H1 (cell line): ENCODE results near the gene USP30. TPM values are rescaled to one million over a fixed set of nuclear protein-coding genes. Genes with fewer than 3 reads are reported as not detected.
A peak's percentile ranks its signal among the peaks of the same experiment; 100 is the strongest.

ENCODE experiments used
- BRCA1 ChIP-seq: IDR thresholded peaks from 2 replicates; pipeline ENCODE4 v1.6.1; 2012; ENCODE audit warnings: low read depth, low read length, improper control_type of control experiment
- CBX5 ChIP-seq: fragments of 300-800, 300-1000 bp; sonication (generic); IDR thresholded peaks from 2 replicates; pipeline ENCODE4 v1.7.1; 2016; ENCODE audit warnings: antibody characterized with exemption, low read length, low read depth
- CHD2 ChIP-seq: IDR thresholded peaks from 2 replicates; pipeline ENCODE4 v1.6.1; 2012; ENCODE audit warnings: low read length, improper control_type of control experiment
- CTBP2 ChIP-seq: IDR thresholded peaks from 2 replicates; pipeline ENCODE4 v1.7.0; 2011; ENCODE audit warnings: borderline replicate concordance, mild to moderate bottlenecking, moderate library complexity, mixed read lengths, low read length; ENCODE audit not compliant: insufficient read depth, insufficient read length
- JUN ChIP-seq: IDR thresholded peaks from 2 replicates; pipeline ENCODE4 v1.6.1; 2011; ENCODE audit warnings: low read depth, mild to moderate bottlenecking, improper control_type of control experiment, low read length
- KDM4A ChIP-seq: IDR thresholded peaks from one replicate; pipeline ENCODE4 v1.7.1; 2012; ENCODE audit warnings: low read depth, mild to moderate bottlenecking, moderate library complexity, low read length, inconsistent platforms; ENCODE audit not compliant: severe bottlenecking
- KDM5A ChIP-seq: fragments of 200-600 bp; IDR thresholded peaks from 2 replicates; pipeline ENCODE4 v1.7.1; 2012; ENCODE audit warnings: mild to moderate bottlenecking, low read length, inconsistent platforms, mixed read lengths
- NRF1 ChIP-seq: IDR thresholded peaks from 2 replicates; pipeline ENCODE4 v1.6.1; 2011; ENCODE audit warnings: mild to moderate bottlenecking, low read depth, low read length, improper control_type of control experiment
- POLR2A ChIP-seq, 2 experiments: IDR thresholded peaks; 1 replicate in 1 of 2; 2 replicates in 1 of 2; pipeline ENCODE4 v1.6.1; 2011; ENCODE audit warnings: low read depth in 2 of 2, low read length in 2 of 2, mild to moderate bottlenecking in 2 of 2; ENCODE audit errors: control extremely low read depth in 1 of 2
- POU5F1 ChIP-seq: IDR thresholded peaks from 2 replicates; pipeline ENCODE4 v1.6.1; 2011; ENCODE audit warnings: low read depth, mild to moderate bottlenecking, low read length, moderate library complexity
- RAD21 ChIP-seq, 2 experiments: IDR thresholded peaks in 1 of 2; conservative IDR thresholded peaks in 1 of 2; 2 replicates each; pipeline ENCODE4 v1.6.1; 2011; ENCODE audit warnings: low read depth in 2 of 2, low read length in 2 of 2, improper control_type of control experiment in 1 of 2, inconsistent platforms in 1 of 2, mild to moderate bottlenecking in 1 of 2, moderate library complexity in 1 of 2
- RBBP5 ChIP-seq: IDR thresholded peaks from 2 replicates; pipeline ENCODE4 v1.7.1; 2012; ENCODE audit warnings: low read depth, mild to moderate bottlenecking, inconsistent platforms, low read length, moderate library complexity, borderline replicate concordance
- RNF2 ChIP-seq: fragments of 200-900, 300-1000 bp; sonication (generic); IDR thresholded peaks from 2 replicates; pipeline ENCODE4 v1.7.1; 2016; ENCODE audit warnings: borderline replicate concordance, low read depth, mild to moderate bottlenecking, antibody characterized with exemption, low read length; ENCODE audit not compliant: poor library complexity, severe bottlenecking; ENCODE audit errors: missing control alignments
- RXRA ChIP-seq: IDR thresholded peaks from 2 replicates; pipeline ENCODE4 v1.6.1; 2011; ENCODE audit warnings: low read depth, mild to moderate bottlenecking, low read length, moderate library complexity; ENCODE audit not compliant: insufficient read depth
- SIN3A ChIP-seq, 2 experiments: IDR thresholded peaks in 1 of 2; conservative IDR thresholded peaks in 1 of 2; 2 replicates each; pipeline ENCODE4 v1.6.1; 2011 to 2012; ENCODE audit warnings: low read length in 2 of 2, improper control_type of control experiment in 1 of 2, low read depth in 1 of 2, mild to moderate bottlenecking in 1 of 2
- SP2 ChIP-seq: IDR thresholded peaks from 2 replicates; pipeline ENCODE4 v1.6.1; 2012; ENCODE audit warnings: mild to moderate bottlenecking, low read length, inconsistent platforms
- SRF ChIP-seq: IDR thresholded peaks from 2 replicates; pipeline ENCODE4 v1.6.1; 2011; ENCODE audit warnings: mild to moderate bottlenecking, low read depth, low read length, moderate library complexity
- TAF1 ChIP-seq: IDR thresholded peaks from 2 replicates; pipeline ENCODE4 v1.6.1; 2011; ENCODE audit warnings: mild to moderate bottlenecking, low read depth, low read length
- TEAD4 ChIP-seq: IDR thresholded peaks from 2 replicates; pipeline ENCODE4 v1.6.1; 2012; ENCODE audit warnings: low read depth, low read length, inconsistent platforms, mixed read lengths
- ZNF274 ChIP-seq: IDR thresholded peaks from 2 replicates; pipeline ENCODE4 v1.7.0; 2012; ENCODE audit warnings: low read length, borderline replicate concordance; ENCODE audit errors: extremely low read depth
- polyA plus RNA-seq, 7 experiments: library from polyadenylated mRNA; depleted of rRNA in 3 of 7; stranded (reverse) in 5 of 7; unstranded in 2 of 7; fragments of >200 nt in 5 of 7; fragments of 200-250 nt in 2 of 7; gene quantifications; 1 replicate in 5 of 7; 2 replicates in 1 of 7; 4 replicates in 1 of 7; pipeline versions ENCODE4 v1.2.1 to v1.2.3, GENCODE V29; 2011 to 2013; ENCODE audit warnings: missing spikeins in 2 of 7, mixed read lengths in 2 of 7
- total RNA-seq: library from RNA; stranded (reverse); fragmentation: NEBNext Ultra II Directional; extraction: Animal tissue kit (Norgen Biotek cat#: 25700); gene quantifications from 2 replicates; pipeline ENCODE4 v1.2.1, GENCODE V29; 2021
- TF ChIP-seq, protein P1 (sequence below): IDR thresholded peaks from 2 replicates; pipeline ENCODE4 v1.6.1; 2012; ENCODE audit warnings: inconsistent platforms
- TF ChIP-seq, protein P2 (sequence below): IDR thresholded peaks from 2 replicates; pipeline ENCODE4 v1.6.1; 2012; ENCODE audit warnings: inconsistent platforms

USP30 gene
- total and polyA plus RNA-seq, 2 of the 8 experiments (the other 6 are each of a cell fraction or from before 2014, with no cell fraction given), result 7.0 to 12.2 TPM

DNA sequence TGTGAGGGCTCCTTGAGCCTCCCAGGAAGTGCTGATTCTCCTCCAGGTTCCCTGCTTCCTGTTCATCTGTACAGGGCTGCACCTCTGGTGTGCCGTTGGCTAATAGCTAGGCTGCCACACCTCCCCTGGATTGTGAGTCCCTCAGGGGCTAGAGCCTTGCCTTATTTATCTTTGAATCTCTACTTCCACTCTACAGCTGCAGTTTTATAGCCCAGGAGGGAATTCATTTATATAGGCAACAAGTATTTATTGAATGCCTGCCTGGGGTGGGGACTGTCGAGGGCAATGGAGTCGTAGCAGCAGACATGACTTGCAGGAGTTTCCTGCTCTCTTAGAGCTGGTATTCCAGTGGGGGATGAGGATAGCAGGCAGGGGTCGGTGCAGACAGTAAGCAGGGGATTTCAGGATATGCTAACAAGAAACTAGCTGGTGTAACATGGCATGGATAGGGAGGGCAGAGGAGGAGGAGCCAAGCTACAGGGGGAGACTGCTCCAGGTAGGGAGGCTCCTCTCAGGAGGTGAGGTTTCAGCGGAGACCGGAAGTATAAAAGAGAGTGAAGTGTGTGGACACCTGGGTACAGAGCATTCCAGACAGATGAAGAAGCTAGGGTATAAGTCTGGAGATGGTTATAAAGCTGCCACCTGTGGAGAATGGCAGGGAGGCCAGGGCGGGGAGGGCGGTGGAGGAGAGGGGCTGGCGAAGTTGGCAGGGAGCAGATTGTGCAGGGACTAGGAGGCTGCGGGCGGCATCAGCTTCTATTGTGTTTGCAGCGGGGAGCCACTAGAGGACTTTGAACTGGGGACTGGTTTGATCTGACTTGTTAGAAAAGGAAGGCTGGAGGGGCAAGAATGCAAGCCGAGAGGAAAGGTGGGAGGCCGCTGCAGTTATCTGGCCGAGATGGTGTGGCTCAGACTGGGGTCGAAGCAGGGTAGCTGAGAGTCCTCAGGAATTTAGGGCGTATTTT lies 17.2 kb downstream of the USP30 start (continued):
- TF ChIP-seq TEAD4, result peak; percentile 75
- no peak for TF ChIP-seq NRF1
- TF ChIP-seq POLR2A (IDR thresholded peaks at IDR 0.05; ENCODE audit: control extremely low read depth in 1 of 2, low read depth in 2 of 2, low read length in 2 of 2), result no peak
- no peak for TF ChIP-seq CHD2
- TF ChIP-seq BRCA1, result no peak
- no peak for TF ChIP-seq RXRA
- 0 out of 2 replicates have a peak, but pooled peaks have one; percentile 28 for TF ChIP-seq TAF1
- no peak for TF ChIP-seq JUN
- TF ChIP-seq RNF2, result no peak
- no peak for TF ChIP-seq KDM4A
- TF ChIP-seq, protein P1, sequence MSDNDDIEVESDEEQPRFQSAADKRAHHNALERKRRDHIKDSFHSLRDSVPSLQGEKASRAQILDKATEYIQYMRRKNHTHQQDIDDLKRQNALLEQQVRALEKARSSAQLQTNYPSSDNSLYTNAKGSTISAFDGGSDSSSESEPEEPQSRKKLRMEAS, result 0 out of 2 replicates have a peak, but pooled peaks have one; percentile 8
- no peak for TF ChIP-seq SIN3A (conservative IDR thresholded peaks at IDR 0.05 in 1 of 2, IDR thresholded peaks at IDR 0.05 in 1 of 2; ENCODE audit: low read depth in 1 of 2, low read length in 2 of 2)
- TF ChIP-seq POU5F1, result no peak
- TF ChIP-seq SP2, result no peak
- TF ChIP-seq RAD21 (IDR thresholded peaks at IDR 0.05 in 1 of 2, conservative IDR thresholded peaks at IDR 0.05 in 1 of 2; ENCODE audit: low read depth in 2 of 2, low read length in 2 of 2), result no peak; a peak in 1 of 4 replicates
- peak; percentile 61; the same call in 1 of the 2 replicates for TF ChIP-seq RBBP5
- TF ChIP-seq SRF, result no peak
- no peak for TF ChIP-seq CTBP2
- TF ChIP-seq KDM5A, result no peak
- TF ChIP-seq CBX5, result no peak
- TF ChIP-seq, protein P2, sequence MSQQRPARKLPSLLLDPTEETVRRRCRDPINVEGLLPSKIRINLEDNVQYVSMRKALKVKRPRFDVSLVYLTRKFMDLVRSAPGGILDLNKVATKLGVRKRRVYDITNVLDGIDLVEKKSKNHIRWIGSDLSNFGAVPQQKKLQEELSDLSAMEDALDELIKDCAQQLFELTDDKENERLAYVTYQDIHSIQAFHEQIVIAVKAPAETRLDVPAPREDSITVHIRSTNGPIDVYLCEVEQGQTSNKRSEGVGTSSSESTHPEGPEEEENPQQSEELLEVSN, result no peak
- no peak for TF ChIP-seq ZNF274
